Transverse colon (tissue), 3 donors: ENCODE data around the gene FSTL1.

Experiments
- CTCF ChIP-seq, 5 experiments: fragments of 200-600 bp in 3 of 5; fragments of 450-650 bp in 2 of 5; sonication (generic) in 3 of 5; IDR thresholded peaks; 1 replicate in 2 of 5; 2 replicates in 3 of 5; pipeline ENCODE4 v1.5.1; 2016 to 2017; ENCODE audit warnings: antibody characterized with exemption in 5 of 5, inconsistent platforms in 3 of 5, mild to moderate bottlenecking in 2 of 5, moderate library complexity in 1 of 5
- POLR2A ChIP-seq: fragments of 450-650 bp; IDR thresholded peaks from one replicate; pipeline ENCODE4 v1.6.1; 2016; ENCODE audit warnings: antibody characterized with exemption, mild to moderate bottlenecking, moderate library complexity

- TF ChIP-seq CTCF (IDR thresholded peaks at IDR 0.05) (no peak), POLR2A (no peak)
Measured at GRCh38 chr3:120421926-120422325, 28.9 kb downstream of the FSTL1 start.
